HepG2 (cell line): ENCODE measurements around the gene GRK6. TPM values are rescaled to one million over a fixed set of nuclear protein-coding genes. Genes with fewer than 3 reads are reported as not detected.
A peak's percentile ranks its signal among the peaks of the same experiment; 100 is the strongest.

Source experiments
- CENPX ChIP-seq: sonication (generic); formaldehyde crosslinking; IDR thresholded peaks from 2 replicates; pipeline ENCODE4 v1.9.0; 2021; ENCODE audit warnings: mild to moderate bottlenecking, missing genetic modification reagents, moderate library complexity
- CREM ChIP-seq, 2 experiments: sonication (generic) in 1 of 2; formaldehyde crosslinking in 1 of 2; IDR thresholded peaks; 2 replicates each; pipeline versions ENCODE4 v1.4.0 to v1.6.1; 2016 to 2020; ENCODE audit warnings: antibody characterized with exemption in 1 of 2, mild to moderate bottlenecking in 1 of 2, missing genetic modification reagents in 1 of 2
- EED ChIP-seq: sonication (generic); formaldehyde crosslinking; IDR thresholded peaks from 2 replicates; pipeline ENCODE4 v1.5.0; 2020; ENCODE audit warnings: mild to moderate bottlenecking, missing genetic modification reagents
- EZH2 ChIP-seq: conservative IDR thresholded peaks from 2 replicates; pipeline ENCODE4 v1.6.1; 2012; ENCODE audit warnings: mild to moderate bottlenecking, low read depth, low read length, moderate library complexity
- FIP1L1 ChIP-seq: fragments of 200-400 bp; formaldehyde crosslinking; IDR thresholded peaks from 2 replicates; pipeline ENCODE4 v1.6.1; 2018; ENCODE audit warnings: low read depth, mild to moderate bottlenecking, low read length, moderate library complexity, borderline replicate concordance; ENCODE audit not compliant: insufficient read depth
- HOXA5 ChIP-seq: sonication (generic); formaldehyde crosslinking; IDR thresholded peaks from 2 replicates; pipeline ENCODE4 v1.4.0; 2020; ENCODE audit warnings: missing genetic modification reagents
- KAT8 ChIP-seq: IDR thresholded peaks from 2 replicates; pipeline ENCODE4 v1.6.1; 2016; ENCODE audit warnings: missing genetic modification reagents, missing compliant biosample characterization
- MED13 ChIP-seq: sonication (generic); formaldehyde crosslinking; IDR thresholded peaks from 2 replicates; pipeline ENCODE4 v1.5.0; 2020; ENCODE audit warnings: missing genetic modification reagents
- NAIF1 ChIP-seq: sonication (generic); formaldehyde crosslinking; IDR thresholded peaks from 2 replicates; pipeline ENCODE4 v1.5.0; 2020; ENCODE audit warnings: mild to moderate bottlenecking, missing genetic modification reagents, borderline replicate concordance
- PHF21A ChIP-seq: sonication (generic); formaldehyde crosslinking; IDR thresholded peaks from 2 replicates; pipeline ENCODE4 v1.5.0; 2020; ENCODE audit warnings: mild to moderate bottlenecking, missing genetic modification reagents
- POGK ChIP-seq: sonication (generic); formaldehyde crosslinking; conservative IDR thresholded peaks from 2 replicates; pipeline ENCODE4 v1.8.0; 2022; ENCODE audit warnings: mild to moderate bottlenecking, moderate library complexity, missing genetic modification reagents
- SALL2 ChIP-seq: sonication (generic); formaldehyde crosslinking; IDR thresholded peaks from 2 replicates; pipeline ENCODE4 v1.8.1; 2023; ENCODE audit warnings: mild to moderate bottlenecking, missing genetic modification reagents, inconsistent platforms
- SKI ChIP-seq: fragments of 450-650 bp; IDR thresholded peaks from one replicate; pipeline ENCODE4 v1.6.1; 2018; ENCODE audit warnings: mild to moderate bottlenecking; ENCODE audit not compliant: partially characterized antibody
- SPEN ChIP-seq: sonication (generic); formaldehyde crosslinking; IDR thresholded peaks from 2 replicates; pipeline ENCODE4 v1.5.1; 2020; ENCODE audit warnings: low read depth, mild to moderate bottlenecking, missing genetic modification reagents
- TFDP2 ChIP-seq: sonication (generic); formaldehyde crosslinking; IDR thresholded peaks from 2 replicates; pipeline ENCODE4 v1.4.0; 2020; ENCODE audit warnings: missing genetic modification reagents
- ZNF543 ChIP-seq: sonication (generic); formaldehyde crosslinking; IDR thresholded peaks from 2 replicates; pipeline ENCODE4 v1.4.0; 2020; ENCODE audit warnings: mild to moderate bottlenecking, missing genetic modification reagents
- ZNF552 ChIP-seq: sonication (generic); formaldehyde crosslinking; IDR thresholded peaks from 2 replicates; pipeline ENCODE4 v1.9.0; 2022; ENCODE audit warnings: missing genetic modification reagents, mild to moderate bottlenecking, borderline replicate concordance
- ZNF597 ChIP-seq: sonication (generic); formaldehyde crosslinking; IDR thresholded peaks from 2 replicates; pipeline ENCODE4 v1.5.0; 2020; ENCODE audit warnings: missing genetic modification reagents
- ZNF616 ChIP-seq: sonication (generic); formaldehyde crosslinking; IDR thresholded peaks from 2 replicates; pipeline ENCODE4 v1.5.0; 2020; ENCODE audit warnings: low read depth, mild to moderate bottlenecking, missing genetic modification reagents
- ZNF788 ChIP-seq: sonication (generic); formaldehyde crosslinking; IDR thresholded peaks from 2 replicates; pipeline ENCODE4 v1.5.0; 2020; ENCODE audit warnings: mild to moderate bottlenecking, missing genetic modification reagents, borderline replicate concordance
- ZSCAN22 ChIP-seq: sonication (generic); formaldehyde crosslinking; IDR thresholded peaks from 2 replicates; pipeline ENCODE4 v1.4.0; 2020; ENCODE audit warnings: mild to moderate bottlenecking, missing genetic modification reagents
- ZXDC ChIP-seq: sonication (generic); formaldehyde crosslinking; IDR thresholded peaks from 2 replicates; pipeline ENCODE4 v1.5.0; 2020; ENCODE audit warnings: mild to moderate bottlenecking, missing genetic modification reagents
- polyA plus RNA-seq, 8 experiments: library from polyadenylated mRNA; depleted of rRNA in 3 of 8; stranded (reverse) in 7 of 8; unstranded in 1 of 8; fragments of >200 nt; fragmentation: Illumina TruSeq in 4 of 8; extraction: Trizol in 4 of 8; gene quantifications; 2 replicates each; pipeline versions ENCODE4 v1.2.1 to v1.2.3, GENCODE V29; 2011 to 2016; ENCODE audit warnings: low read depth in 4 of 8, missing spikeins in 1 of 8, mixed read lengths in 1 of 8; ENCODE audit not compliant: insufficient read depth in 1 of 8
- total RNA-seq, 5 experiments: library from RNA; depleted of rRNA; stranded (reverse); fragments of >200 nt; fragmentation: Illumina TruSeq; extraction: Trizol; gene quantifications; 2 replicates each; pipeline ENCODE4 v1.2.3, GENCODE V29; 2016; ENCODE audit warnings: low read depth in 1 of 5

Gene GRK6
- total and polyA plus RNA-seq, 2 of the 13 experiments (the other 11 are each of a cell fraction or from before 2014, with no cell fraction given) = 13.2 to 19.9 TPM

GRCh38 chr5:177378884-177379883 is 47.3 kb upstream of the GRK6 start (continued):
- TF ChIP-seq CREM (IDR thresholded peaks at IDR 0.05) (no peak), CREM (CRISPR knock-in tag; IDR thresholded peaks at IDR 0.05) (no peak), POGK (peak; percentile 64; the same call in 1 of the 2 replicates), FIP1L1 (no peak), PHF21A (peak; percentile 97), CENPX (CRISPR knock-in tag) (no peak), NAIF1 (0 out of 2 replicates have a peak, but pooled peaks have one; percentile 34), SPEN (CRISPR knock-in tag) (peak; percentile 34; the same call in 1 of the 2 replicates), EED (CRISPR knock-in tag) (no peak), SALL2 (CRISPR knock-in tag) (peak; percentile 80; the same call in 1 of the 2 replicates), TFDP2 (CRISPR knock-in tag) (peak; percentile 67), KAT8 (CRISPR knock-in tag) (peak; percentile 70), MED13 (CRISPR knock-in tag) (no peak; the same call in 1 of the 2 replicates), EZH2 (no peak), SKI (no peak), ZNF597 (CRISPR knock-in tag) (no peak), ZSCAN22 (CRISPR knock-in tag) (no peak), ZNF616 (CRISPR knock-in tag) (no peak), ZXDC (no peak), ZNF788 (peak; percentile 64; the same call in 1 of the 2 replicates), HOXA5 (peak; percentile 57; the same call in 1 of the 2 replicates), ZNF552 (CRISPR knock-in tag) (no peak), ZNF543 (CRISPR knock-in tag) (peak; percentile 34; the same call in 1 of the 2 replicates)
